ENCODE data around the gene PAPPA2.

Gene PAPPA2

DNA sequence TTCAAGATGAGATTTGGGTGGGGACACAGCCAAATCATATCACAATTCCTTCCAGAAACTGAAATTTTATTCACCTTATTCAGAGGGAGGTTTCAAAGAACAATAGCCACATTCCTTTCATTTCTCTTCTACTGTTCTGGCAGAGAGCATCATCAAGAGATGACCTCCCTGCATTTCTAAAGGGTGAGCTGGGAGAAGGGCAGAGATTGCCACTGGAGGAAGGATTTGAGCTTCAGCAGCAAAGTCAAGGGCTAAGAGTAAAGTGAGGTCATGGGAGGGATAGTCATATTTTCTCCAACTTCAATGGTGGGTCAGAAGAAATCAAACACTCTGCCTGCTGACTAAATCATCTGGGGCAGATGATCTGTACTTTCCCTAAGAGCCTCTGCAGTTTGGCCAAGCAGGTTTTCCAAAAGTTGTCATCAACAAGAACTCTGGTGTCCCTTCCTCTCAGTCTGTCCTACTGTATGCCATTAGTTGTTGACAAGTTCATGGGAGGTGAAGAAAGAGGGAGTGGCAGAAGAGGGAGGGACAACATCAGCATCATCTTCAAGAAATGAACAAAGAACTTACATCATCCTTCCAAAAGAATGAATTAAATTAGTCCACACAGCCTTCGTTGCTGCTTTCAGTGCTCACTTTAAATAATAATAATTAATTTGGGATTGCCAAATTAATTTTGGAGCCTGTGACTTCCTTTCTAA, 403.2 kb downstream of the PAPPA2 start:
- no peak for DNase-seq

DNA sequence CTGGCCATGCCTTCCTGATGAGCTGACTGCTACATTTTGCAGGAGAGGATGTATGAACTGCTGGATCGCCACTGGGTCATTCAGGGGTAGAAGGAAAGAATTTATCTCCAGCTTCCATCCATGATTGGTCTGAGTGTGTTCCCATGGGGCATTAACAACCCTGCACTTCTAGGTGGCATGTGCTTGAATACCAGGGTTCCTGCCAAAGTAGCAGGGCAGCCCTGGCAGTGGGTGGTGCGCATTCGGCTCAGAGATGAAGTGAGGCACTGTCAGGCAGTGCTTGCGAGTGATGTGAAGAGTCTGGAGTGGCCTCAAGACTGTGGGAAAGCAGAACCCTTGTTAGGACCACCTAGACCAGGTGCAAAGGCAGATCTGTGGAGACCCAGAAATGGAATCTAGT, 406.6 kb downstream of the PAPPA2 start:
- DNase-seq: no peak

DNA sequence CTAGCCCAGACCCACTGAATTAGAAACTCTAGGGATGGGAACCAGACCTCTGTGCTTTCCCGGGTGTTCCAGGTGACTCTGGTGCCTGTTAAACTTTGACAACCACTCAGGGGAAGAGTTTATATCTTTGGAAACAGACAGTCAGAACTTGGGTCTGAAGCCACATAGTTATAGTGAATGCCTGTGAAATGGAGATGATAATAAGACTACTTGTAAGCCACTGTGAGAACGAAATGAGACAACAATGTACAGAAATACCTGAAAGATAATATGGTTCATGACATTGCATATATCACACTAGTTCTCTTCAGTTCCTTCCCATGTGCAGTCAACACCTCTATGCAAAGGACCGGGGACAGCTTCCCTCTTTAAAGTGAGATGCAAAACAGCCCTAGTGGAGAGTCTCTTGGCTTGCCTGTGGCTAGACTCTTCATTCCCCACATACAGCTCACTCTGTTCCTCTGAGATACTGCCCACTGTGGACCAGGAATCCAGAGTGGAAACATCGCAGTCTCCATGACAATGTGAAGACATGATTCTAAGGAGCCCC, 414.1 kb downstream of the PAPPA2 start:
- DNase-seq: no peak

DNA sequence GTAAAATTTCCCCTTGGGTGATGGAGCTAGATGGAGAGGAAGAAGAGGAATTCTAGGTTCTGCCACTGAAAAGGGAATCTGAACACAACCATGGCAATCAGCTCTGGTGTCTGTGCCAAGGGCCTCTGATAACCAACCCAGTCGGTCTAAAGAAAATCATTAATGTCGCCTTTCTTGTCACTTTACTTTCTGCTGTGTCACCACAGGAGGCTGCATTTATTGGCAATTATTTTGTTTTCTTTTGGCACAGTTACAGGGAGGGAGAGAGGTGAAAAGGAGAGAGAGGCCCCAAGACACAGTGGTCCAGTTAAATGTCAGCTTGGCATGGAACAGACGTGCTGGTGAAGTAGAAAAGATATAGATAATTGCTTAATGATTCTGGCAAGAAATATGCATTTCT, 414.6 kb downstream of the PAPPA2 start:
- no peak for DNase-seq

DNA sequence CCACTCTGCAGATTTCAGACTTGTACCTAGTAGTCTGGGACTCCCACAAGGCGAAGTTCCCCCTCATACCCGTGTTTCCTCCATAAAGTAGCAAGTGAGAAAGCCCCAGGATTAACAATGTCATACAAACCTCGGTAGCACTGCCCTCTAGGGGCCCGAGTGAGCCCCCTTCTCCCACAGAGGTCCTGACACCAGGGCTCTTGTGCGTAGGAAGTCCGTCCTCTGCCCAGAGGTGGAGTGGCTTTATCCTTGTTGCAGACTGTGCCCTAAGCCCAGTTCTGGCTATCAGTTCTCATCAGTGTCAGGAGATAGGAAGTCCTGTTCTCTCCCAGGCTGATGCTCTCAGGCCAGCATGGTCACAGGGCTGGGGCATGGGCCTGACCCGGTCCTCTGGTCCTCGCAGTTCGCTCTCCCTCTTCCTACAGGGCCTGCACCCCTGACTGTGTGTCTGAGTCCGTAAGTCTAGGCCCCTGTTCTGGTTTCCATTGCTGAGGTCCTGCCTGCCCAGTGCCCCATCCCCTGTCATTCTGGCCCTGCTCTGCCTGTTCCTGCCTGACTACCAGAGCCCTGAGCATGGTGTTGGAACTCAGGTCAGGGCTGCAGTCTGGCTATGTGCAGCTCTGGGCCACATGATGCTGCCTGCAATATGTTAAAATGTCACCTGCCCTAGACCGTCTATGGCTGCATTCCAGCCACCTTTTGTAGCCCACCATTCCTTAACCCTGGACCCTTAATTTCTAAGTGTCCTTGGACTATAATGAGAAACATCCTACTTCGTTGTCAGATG, 416.0 kb downstream of the PAPPA2 start:
- DNase-seq: no peak

DNA sequence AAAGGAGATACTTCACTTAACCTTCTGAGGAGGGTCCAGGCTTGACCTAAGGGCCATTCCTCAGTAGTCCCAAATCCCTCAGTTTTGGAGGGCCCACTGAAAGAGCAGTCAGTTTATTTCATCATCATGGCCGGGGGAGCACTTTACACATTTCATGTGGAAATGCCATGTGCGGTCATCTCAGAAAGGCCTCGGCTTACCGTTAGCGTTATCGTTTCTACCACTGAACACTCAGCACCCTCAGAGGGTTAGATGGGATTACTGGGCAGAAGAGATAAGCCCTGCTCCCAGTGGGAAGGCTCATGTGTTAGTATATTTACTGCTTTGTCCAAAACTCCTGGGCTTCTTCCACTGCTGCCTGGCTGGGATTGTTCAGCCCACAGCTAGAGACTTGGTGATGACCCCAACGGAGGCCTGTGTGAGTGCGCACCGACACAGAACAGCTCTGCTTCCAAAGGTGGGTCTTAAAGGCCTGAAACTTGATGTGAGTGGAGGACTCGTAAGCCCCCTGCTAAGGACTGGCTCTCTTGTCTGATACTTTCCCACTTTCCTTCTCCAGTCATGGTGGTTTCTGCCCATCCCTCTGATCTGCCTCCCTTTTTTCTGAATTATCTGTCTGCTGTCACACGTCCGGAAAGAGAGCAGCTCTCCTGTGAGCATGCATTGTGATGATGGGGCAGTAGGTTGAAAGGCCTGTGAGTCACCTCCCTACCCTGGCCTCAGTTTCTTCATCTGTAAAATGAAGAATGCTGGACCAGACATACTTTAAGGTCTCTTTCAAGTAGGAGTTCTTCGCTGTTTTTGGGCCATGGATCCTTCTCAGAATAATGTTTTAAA, 417.0 kb downstream of the PAPPA2 start:
- DNase-seq: no peak

DNA sequence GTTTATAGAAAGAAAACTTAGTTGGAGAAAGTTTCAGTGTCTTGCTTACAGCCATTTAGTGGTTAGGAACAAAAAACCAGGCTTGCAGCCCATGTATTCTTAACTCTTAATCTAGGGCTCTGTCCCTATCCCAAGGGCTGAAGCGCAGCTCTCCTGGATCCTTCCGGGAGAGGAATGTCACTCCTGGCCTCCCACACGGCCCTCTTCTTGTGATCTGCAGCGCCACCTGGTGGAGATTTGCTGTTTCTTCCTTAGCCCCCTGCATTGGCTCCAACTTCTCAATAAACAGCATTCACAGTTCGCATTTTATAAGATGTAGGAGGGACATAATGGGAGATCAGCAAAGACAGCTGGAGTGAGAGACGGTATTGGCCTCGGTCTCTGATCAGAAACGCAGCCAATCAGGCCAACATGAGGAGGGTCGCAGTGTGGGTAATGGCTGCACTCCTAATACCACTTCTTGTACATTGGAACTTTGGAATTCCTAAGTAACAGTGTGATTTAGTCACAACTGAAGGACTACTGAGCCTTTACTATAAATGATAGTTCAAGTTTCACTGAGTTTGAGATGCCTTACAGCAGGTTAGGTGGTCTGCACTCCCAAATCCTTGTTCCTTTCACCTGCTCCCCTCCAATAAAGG, 418.1 kb downstream of the PAPPA2 start:
- peak; percentile 55 to 61 for DNase-seq

DNA sequence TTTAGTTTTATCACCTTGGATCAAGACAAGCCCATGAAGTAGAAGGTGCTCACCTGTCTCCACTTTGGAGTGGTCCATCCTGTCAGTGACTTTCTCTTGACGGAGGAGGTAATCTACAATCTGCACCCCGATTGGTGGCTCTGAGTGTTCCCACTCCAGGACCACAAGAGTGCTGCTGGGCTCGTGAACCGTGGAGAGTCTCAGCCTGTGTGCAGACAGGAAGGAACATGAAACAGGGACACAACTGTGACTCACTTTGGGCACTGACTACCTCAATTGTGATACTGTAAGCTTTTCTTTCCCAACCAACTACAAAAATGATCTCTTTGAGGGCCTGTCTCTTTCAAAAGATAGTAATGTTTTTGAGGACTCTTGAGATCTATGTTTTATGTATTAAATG, 421.3 kb downstream of the PAPPA2 start:
- DNase-seq: no peak

DNA sequence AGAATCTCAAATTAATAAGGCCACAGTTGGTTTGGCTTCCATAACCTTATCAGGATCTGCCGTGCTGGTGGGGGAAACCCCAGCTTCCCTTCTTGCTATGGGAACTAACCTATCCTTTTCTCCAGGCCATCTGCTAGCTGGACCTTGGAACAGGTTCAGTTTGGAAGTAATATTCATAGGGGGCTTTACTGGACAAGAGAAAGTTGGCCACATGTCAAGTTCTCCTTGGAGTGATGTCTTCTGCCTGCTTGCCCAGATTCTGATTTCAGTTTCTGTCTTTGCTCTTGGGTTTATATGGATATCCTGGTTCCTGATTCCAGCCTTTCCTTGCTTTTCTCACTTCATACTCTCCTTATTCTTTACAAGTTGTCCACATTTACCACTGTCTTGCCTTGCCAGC, 421.9 kb downstream of the PAPPA2 start:
- DNase-seq: no peak

DNA sequence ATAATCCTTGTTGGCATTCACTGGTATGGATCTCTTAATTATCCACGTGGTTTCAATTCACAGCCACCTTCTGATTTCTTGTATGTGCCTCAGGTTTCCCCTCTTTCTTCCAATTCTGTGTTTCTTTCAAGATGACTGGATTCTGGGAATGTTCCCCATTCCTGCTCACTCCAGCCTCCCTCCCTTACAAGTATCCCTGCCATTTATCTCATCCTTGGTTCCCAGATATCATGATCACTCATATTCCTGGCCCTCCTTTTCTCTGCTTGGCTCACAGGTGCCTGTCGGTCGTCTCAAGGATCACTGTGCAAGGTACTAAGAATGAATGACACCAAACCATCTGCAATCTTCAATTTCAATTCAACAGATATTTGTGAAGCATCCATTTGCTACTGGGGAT, 422.4 kb downstream of the PAPPA2 start:
- no peak for DNase-seq

DNA sequence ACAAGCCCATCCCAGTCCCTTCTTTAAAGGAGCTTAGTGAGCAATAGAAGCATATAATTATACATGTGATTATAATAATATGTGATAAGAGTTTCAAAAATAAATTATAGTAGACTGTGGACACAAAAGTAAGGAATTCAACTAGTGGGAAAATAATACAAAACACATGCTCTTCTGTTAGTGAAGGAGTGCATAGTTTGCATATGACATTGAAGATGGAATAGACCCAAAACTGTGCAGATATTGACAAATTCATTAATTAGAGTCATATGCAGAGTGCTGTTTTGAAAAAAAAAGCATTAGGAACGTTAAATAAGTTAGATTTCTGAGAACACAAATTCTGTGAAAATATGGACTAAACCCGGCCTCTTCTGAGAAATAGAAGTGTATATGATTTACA, 422.8 kb downstream of the PAPPA2 start:
- no peak for DNase-seq

DNA sequence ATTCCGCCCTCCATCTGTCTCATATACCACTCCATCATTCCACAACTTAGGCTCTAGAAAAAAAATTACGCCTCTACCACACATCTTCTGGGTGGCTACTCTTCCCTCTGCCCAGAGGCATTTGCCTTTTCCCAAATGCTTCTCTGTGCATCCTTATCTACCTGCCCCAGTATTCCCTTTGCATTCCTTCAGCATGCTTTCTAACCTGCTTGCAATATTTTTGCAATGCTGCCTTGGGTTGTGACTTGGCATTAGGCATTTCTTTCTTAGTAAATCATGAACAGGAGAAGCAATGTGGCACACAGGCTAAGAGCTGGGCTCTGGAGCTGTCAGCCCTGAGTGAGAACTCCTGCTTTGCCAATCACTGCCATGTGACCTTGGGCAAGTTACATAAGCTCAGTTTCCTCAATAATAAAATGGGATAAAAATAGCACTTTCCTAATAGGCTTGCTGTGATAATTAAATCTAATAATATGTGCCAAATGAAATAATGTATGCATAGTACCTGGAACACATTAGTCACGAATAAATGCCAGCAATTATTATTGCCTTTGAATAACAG, 425.6 kb downstream of the PAPPA2 start:
- no peak for DNase-seq

DNA sequence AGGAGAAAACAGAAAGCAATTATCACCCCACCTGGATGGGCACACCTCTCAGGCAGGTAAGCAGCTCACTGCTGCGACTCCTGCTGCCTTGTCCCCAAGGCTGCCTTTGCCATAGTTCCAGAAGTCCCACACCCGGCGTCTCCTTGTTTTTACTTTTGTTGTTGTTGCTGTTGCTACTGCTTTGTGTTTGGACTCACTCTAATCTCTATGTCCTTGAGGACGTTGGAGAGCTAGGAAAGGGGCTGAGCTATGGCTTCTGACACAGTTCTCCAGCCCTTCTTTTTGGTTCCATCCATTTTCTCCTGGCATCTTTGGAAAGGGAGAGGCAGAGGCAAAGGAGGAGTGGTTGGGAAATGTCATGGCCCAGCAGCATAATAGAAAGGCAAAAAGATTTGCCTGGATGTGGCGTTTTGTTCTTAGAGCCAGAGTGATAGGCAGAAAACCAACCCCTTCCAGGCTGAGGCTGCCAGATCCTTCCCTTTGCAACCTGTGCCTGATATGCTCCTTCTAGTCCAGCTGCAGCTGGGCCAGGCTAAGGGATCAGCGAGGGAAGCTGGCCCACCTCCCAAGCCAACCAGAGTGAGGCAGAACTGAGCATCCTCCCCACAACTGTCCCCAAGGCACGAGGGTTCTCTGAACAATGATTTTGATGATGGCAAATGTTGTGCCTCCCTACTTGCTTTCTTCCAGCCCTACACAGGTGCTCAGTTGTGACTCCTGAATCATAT, 430.8 kb downstream of the PAPPA2 start:
- no peak for DNase-seq

DNA sequence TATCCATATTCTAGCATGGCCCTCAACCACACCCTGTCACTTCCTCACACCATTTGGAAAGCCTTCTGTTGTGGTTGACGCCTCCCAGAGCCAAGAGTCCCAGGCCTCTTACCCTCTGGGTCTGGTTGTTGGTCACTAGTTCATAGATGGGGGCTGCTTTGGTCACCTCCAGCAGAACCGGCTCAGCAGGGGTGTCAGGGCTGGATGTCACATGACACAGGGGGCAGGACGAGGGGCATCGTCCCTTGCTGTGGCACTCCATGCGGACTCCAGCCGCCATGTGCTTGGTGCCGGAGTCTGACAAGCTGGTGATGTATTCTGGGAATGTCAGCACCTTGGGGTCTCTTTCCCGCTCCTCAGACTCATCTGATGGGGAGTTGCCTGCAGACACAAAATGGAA, 431.5 kb downstream of the PAPPA2 start:
- no peak for DNase-seq

All from activated T-cell treated with anti-CD3 and anti-CD28 coated beads, Interleukin-2, amount 50 U/mL, for 48 hours (primary cell).